Posterior cingulate gyrus (tissue), 11 donors: ENCODE data around the gene TMOD1.
"Not testable (repeated sequence)": the region's sequence is repeated elsewhere in the genome, so short reads cannot be mapped to it uniquely, and the experiment has no call there.

Experiments used
- DNase-seq, 10 donors: peaks; one replicate each; pipeline versions ENCODE4 v3.0.0 to v3.0.0-alpha.2; 2020 to 2021; ENCODE audit warnings: mixed read lengths in 3 of 10
- intact Hi-C: fragments of 100-400 bp; cut with DNase I; formaldehyde crosslinking; loops from one replicate; pipeline ENCODE4 v1.15.1; 2023

Gene TMOD1

DNA sequence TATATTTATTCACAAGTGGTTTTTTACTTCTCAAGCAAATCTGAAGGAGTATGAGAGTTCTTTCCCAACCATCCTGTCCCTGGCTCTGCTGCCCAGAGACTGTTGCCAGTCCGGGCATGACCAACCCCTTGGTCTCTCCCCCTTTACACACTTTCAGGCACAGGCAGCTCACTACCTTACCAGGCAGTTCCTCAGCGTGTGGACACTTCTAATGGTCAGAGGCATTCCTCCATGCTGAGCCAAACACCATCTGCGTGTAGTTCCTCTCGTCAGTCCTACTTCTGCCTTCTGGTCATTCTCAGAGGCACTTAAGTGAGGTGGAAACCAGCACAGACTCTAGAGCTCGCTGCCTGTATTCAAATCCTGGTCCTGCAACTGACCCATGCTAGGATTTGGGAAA, 75.6 kb downstream of the TMOD1 start:
- intact Hi-C loops, result no loop called here
- no peak for DNase-seq

GRCh38 chr9:97578846-97579245, 77.4 kb downstream of the TMOD1 start:
- DNase-seq, result no peak
- intact Hi-C loops, result no loop called here

DNA sequence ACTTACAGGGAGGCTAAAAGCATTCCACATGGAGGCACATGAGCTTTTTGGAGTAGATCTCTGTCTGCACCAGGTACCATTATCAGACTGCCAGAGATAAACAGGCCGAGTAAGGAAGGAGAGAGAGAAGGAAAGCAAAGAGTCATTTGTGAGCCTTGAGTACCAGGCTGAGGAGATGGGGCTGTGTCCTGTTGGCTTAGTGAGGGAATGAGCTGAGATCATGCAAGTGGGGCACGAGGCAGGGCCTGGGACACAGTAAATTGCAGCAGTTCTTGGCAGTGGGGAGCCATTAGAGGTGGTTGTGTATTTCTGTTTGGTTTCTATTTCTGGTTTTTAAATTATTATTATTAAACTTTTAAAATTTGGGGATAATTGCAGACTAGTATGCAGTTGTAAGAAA, 78.4 kb downstream of the TMOD1 start:
- intact Hi-C loops, result no loop called here
- no peak for DNase-seq

GRCh38 chr9:97581590-97581989, 80.1 kb downstream of the TMOD1 start:
- intact Hi-C loops, result not testable (repeated sequence)

DNA sequence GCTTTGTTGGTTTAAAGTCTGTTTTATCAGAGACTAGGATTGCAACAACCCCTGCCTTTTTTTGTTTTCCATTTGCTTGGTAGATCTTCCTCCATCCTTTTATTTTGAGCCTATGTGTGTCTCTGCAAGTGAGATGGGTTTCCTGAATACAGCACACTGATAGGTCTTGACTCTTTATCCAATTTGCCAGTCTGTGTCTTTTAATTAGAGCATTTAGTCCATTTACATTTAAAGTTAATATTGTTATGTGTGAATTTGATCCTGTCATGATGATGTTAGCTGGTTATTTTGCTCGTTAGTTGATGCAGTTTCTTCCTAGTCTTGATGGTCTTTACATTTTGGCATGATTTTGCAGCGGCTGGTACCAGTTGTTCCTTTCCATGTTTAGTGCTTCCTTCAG, 83.3 kb downstream of the TMOD1 start:
- intact Hi-C loops, DNase-seq: not testable (repeated sequence)

More at GRCh38 chr9:97581590-97581989, 80.1 kb downstream of the TMOD1 start:
- DNase-seq, result not testable (repeated sequence)

- intact Hi-C loops, DNase-seq: not testable (repeated sequence)
Measured at GRCh38 chr9:97586909-97587308, 85.4 kb downstream of the TMOD1 start.

GRCh38 chr9:97591535-97591934, 90.1 kb downstream of the TMOD1 start:
- no peak for DNase-seq
- intact Hi-C loops, result loop anchor here (5.0 kb wide), 1 partner anchor 34 kb away; no protein-coding TSS in a partner anchor

DNA sequence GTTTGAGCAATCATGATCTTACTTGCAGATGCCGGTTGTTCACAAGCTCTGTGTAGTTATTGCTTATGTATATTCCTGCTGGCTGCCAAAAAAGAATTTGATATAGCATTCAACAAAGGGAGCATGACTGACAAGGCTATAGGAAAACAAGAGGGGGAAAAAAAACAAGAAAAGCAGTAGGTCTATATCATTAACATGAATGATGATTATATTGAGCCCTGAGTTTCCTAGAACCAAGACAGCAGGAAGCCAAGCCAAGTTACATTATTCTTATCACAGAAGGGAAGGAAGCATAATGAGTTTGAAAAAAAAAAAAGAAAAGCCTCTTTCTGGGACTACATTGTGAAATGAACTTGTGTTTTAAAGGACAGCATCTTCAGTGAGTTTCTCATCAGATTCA, 90.7 kb downstream of the TMOD1 start:
- DNase-seq, result no peak
- intact Hi-C loops, result loop anchor here (5.0 kb wide), 1 partner anchor 35 kb away; no protein-coding TSS in a partner anchor

- intact Hi-C loops, result loop anchor here (5.0 kb wide), 1 partner anchor 37 kb away; no protein-coding TSS in a partner anchor
- no peak for DNase-seq
Measured at GRCh38 chr9:97593960-97594359, 92.5 kb downstream of the TMOD1 start.

DNA sequence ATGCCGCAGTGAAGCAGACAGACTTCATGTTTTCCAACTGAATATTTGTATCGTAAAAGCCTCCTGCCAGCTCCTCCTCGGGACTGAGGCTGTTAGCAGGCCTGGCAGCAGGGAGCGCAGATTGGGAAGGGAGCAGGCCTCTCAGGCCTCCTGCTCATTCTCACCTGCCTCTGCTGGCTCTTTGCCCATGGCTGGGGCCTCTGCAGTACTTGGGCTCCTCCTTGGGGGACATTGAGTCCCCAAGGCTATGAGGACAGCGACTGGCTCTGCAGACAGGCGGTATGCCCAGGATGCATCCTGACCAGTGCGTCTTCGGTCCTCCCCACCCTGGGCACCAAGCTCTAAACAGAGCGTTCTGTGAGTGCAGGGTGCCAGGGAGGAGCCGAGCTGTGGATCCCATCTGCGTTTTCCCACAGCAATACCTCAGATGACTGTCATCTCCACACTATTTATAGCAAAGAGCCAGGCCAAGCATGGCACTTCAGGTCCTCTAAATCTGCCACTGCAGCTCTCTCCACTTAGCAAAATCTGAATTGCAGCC, 93.0 kb downstream of the TMOD1 start:
- intact Hi-C loops, result loop anchor here (5.0 kb wide), 1 partner anchor 37 kb away; no protein-coding TSS in a partner anchor
- DNase-seq, result peak in 5 of 10 donors; percentile 30 to 84 (median 57)

- DNase-seq, result no peak
- intact Hi-C loops, result no loop called here
Measured at GRCh38 chr9:97596906-97597305, 95.4 kb downstream of the TMOD1 start.

- intact Hi-C loops, result loop anchor here (1.0 kb wide), 2 partner anchors 129 to 186 kb away; partner anchors contain the start of gene TDRD7
Measured at GRCh38 chr9:97598461-97599288, 97.2 kb downstream of the TMOD1 start.

DNA sequence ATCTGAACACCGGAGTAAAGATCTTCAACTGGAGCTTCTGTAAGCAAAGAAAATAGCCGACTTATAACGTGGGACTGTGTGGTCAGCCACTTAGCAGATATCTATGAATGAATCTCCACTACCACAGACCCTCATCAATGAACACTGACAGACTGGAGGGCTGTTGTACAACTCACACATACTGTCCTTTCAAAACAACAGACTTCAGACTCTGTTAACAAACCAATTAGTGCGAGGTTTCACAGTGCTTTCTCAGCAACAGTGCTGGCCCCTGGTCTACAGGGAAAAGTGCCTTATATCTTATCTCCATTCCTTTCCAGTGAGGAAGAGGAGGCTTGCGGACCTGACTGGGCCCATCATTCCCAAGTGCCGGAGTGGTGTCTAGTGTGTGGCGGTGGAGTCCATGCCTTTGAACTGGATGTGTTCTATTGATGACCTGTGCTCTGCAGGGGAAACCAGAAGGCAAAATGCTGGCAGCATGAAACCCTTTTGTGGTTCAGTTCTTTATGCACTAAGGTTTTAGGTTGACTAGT, 97.9 kb downstream of the TMOD1 start:
- DNase-seq, result no peak
- intact Hi-C loops, result no loop called here

More at GRCh38 chr9:97598461-97599288, 97.2 kb downstream of the TMOD1 start:
- peak in 8 of 10 donors; percentile 53 to 94 (median 74) for DNase-seq

DNA sequence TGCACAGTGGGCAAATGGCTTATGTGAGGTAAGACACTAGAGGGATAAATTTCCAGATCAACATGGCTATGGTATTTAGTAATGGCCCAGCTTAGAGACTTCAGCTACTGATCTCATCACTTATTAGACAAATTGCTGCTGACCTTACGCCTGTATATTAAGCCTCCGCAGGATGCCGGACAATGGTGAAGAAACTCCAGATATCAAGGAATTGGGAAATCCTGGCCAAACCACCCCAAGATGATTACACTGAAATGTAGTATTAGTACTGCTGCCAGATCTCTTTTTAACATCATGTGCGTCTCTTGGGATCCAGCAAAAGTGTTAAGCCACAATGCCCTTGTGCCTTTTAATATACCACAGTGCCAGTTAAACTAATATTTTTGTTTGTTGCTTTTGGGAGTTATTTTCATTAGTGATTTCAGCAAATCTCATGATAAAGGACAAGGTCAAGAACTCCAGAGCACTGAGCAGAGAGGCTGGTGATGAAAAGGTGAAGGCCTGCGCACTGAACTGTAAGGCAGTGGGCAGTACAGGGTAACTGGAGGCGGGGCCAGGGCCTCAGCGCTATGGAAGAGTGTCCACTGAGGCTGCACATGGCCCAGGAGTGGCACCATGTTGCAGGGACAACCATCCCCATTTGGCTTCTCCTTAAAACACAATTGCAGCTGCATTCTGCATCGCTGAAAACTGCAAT, 99.2 kb downstream of the TMOD1 start:
- DNase-seq, result no peak
- intact Hi-C loops, result no loop called here

GRCh38 chr9:97601228-97601898, 99.9 kb downstream of the TMOD1 start:
- DNase-seq, result no peak
- intact Hi-C loops, result no loop called here

DNA sequence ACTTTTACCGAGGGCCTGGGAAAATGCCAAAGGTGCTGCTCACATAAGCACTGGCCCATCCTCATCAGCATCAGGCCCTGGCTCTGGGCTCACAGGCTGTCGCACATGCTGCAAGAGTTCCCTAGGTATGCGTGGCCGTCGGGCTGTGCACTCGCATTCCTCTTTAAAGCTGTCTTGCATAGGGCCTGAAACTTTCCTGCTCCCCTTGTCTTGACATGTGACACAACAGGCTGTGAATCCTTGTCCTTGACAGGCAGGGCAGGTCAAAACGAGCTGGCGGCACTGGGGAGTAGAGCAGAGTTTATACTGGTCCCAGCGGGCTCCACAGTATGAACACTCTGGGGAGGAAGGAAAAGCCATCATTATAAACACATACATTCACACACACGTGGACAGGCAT, 101.0 kb downstream of the TMOD1 start:
- no peak for DNase-seq
- intact Hi-C loops, result no loop called here

GRCh38 chr9:97604901-97605645, 103.6 kb downstream of the TMOD1 start:
- no peak for DNase-seq
- intact Hi-C loops, result no loop called here

DNA sequence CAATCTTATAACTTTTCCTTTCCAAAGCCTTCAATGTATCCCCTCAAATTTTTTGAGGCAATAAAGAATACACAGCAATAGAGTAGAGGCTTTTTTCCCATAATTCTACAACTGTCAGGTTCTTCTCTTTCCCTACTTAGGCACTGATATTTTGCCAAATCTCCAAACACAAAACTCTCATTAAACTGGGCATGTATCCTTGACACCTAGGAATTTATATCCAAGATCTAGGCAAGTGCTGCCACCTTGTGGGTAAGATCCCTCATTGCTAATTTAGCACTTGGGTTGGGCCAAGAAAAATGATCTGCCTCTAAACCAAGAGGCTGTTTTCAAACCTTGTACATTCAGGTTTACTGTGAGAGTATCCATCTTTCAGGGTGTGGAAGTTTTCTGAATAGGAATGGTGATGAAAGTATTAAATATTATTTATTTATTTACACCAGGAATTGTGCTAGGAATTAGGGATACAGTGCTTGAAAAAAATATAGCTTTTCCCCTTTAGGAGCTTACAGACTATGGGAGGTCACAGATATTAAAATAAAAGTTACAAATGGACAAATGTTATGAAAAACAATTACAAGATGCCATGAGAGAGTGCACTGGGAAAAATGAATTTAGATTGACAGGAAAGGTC, 114.1 kb downstream of the TMOD1 start:
- intact Hi-C loops, result loop anchor here (1.0 to 10.0 kb wide), 3 partner anchors 147 to 761 kb away; partner anchors contain the start of gene ZNF782
- peak in 5 of 10 donors; percentile 63 to 80 (median 68) for DNase-seq

DNA sequence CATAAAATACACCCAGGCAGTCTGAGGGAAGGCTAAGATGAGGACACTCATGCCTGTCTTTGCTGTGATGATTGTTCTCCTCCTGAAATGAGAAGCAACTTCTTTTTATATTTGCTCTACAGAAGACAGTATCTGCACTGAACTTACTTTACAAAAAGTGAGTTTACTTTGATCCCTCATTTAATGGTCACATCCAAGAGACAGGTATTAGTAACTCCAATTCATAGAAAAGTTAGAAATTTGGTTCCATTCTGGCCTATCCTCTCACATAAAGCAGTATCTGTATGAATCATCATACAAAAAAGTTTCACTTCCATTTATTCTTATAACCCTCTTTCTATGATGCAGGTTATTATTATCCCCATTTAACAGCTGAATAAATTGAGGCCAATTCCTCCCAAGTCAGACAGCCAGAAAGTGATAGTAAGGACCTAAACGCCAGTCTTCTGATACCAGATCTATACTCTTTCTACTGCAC, 116.5 kb downstream of the TMOD1 start:
- intact Hi-C loops, result loop anchor here (10.0 kb wide), 1 partner anchor 763 kb away; the partner anchor contains the start of gene ZNF782
- DNase-seq, result no peak
